Heart left ventricle (tissue), 13 donors: ENCODE measurements around the gene CYP4F22.
"Not testable (repeated sequence)": the region's sequence is repeated elsewhere in the genome, so short reads cannot be mapped to it uniquely, and the experiment has no call there.

Experiments
- POLR2A ChIP-seq, 2 donors: fragments of 450-650 bp; IDR thresholded peaks; one replicate each; pipeline ENCODE4 v1.6.1; 2017; ENCODE audit warnings: antibody characterized with exemption in 2 of 2, mild to moderate bottlenecking in 2 of 2, moderate library complexity in 2 of 2
- TF ChIP-seq, protein P1 (sequence below), 12 donors: fragments of 200-600 bp; sonication (generic) in 4 of 12; IDR thresholded peaks; one replicate each; pipeline versions ENCODE4 v1.5.0 to v1.8.0; 2018 to 2022; ENCODE audit warnings: antibody characterized with exemption in 12 of 12, mild to moderate bottlenecking in 5 of 12
- donor health status: ischemic (EF 13 %, LVEDD 7.1; RV severe dilation, severe dysfunction).
- donor health status: DM: no; HTN: yes; CAD: no.
- donor health status: DM: no; HTN: no; CAD: no.
- donor health status: ischemic (EF 25% LVEDD 6.9; RV normal size, moderate dysfunction).
- donor health status: ischemic (EF 25% LVEDD 5.7; RV mildly dilated, moderate dysfunction).
- donor health status: ischemic (EF 35%, LVEDD 5.7; RV mildly dilated, moderate dysfunction).
- donor health status: nonischemic (EF 11% LVEDD 7.7; RV severe dilation, severe dysfunction).
- donor health status: DM: yes; HTN: yes; CAD: no.
- donor health status: PGD.
- donor health status: ischemic (EF 29% LVEDD 5.4; RV normal size, mild dysfunction).
- donor health status: nonischemic (EF 23%, LVEDD 6.1; RV moderate dilation, normal function).

DNA sequence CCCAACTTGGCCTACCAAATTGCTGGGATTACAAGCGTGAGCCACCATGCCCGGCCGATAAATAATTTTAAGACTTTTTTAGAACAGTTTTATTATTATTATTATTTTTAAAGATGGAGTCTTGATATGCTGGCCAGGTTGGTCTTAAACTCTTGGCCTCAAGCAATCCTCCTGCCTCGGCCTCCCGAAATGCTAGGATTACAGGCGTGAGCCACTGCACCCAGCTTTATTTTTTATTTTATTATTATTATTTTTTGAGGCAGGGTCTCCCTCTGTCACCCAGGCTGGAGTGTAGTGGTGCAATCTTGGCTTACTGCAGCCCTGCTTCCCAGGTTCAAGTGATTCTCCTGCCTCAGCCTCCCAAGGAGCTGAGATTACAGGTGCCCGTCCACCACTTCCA lies 27.3 kb upstream of the CYP4F22 start:
- not testable (repeated sequence) for TF ChIP-seq POLR2A (IDR thresholded peaks at IDR 0.05)
- TF ChIP-seq, protein P1, sequence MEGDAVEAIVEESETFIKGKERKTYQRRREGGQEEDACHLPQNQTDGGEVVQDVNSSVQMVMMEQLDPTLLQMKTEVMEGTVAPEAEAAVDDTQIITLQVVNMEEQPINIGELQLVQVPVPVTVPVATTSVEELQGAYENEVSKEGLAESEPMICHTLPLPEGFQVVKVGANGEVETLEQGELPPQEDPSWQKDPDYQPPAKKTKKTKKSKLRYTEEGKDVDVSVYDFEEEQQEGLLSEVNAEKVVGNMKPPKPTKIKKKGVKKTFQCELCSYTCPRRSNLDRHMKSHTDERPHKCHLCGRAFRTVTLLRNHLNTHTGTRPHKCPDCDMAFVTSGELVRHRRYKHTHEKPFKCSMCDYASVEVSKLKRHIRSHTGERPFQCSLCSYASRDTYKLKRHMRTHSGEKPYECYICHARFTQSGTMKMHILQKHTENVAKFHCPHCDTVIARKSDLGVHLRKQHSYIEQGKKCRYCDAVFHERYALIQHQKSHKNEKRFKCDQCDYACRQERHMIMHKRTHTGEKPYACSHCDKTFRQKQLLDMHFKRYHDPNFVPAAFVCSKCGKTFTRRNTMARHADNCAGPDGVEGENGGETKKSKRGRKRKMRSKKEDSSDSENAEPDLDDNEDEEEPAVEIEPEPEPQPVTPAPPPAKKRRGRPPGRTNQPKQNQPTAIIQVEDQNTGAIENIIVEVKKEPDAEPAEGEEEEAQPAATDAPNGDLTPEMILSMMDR (IDR thresholded peaks at IDR 0.05) = not testable (repeated sequence)
